ENCODE data around the gene SHOX. TPM values are rescaled to one million over a fixed set of nuclear protein-coding genes. Genes with fewer than 3 reads are reported as not detected.
"Not testable (repeated sequence)": the region's sequence is repeated elsewhere in the genome, so short reads cannot be mapped to it uniquely, and the experiment has no call there.

The SHOX gene
- total RNA-seq, 3 donors from 2014 or later: 0.33 to 0.80 TPM; not detected in 1

- H3K9me3 ChIP-seq: no peaks in the 10 kb centered on the region
- no peak for DNase-seq (ENCODE audit: low spot score in 2 of 2)
- H3K4me1 ChIP-seq: no peaks in the 10 kb centered on the region
- H3K27me3 ChIP-seq: no peaks in the 10 kb centered on the region
- TF ChIP-seq CTCF (IDR thresholded peaks at IDR 0.05): no peak
- TF ChIP-seq POLR2A (IDR thresholded peaks at IDR 0.05): no peak
- no peak for TF ChIP-seq POLR2AphosphoS5 (IDR thresholded peaks at IDR 0.05)
- intact Hi-C loops (cut with DNase I; ENCODE audit: low total_unique reads): no loop called here
- no peaks in the 10 kb centered on the region for H3K36me3 ChIP-seq
- H3K27ac ChIP-seq: no peak overlapping the region
- H3K4me3 ChIP-seq: no peak overlapping the region
Observed at GRCh38 chrX:585115-585808, 45.3 kb upstream of the SHOX start.

GRCh38 chrX:586351-586750 lies 44.2 kb upstream of the SHOX start:
- H3K4me1 ChIP-seq: no peaks in the 10 kb centered on the region
- no peak overlapping the region for H3K4me3 ChIP-seq
- no peaks in the 10 kb centered on the region for H3K27me3 ChIP-seq
- no peak for DNase-seq (ENCODE audit: low spot score in 2 of 2)
- H3K36me3 ChIP-seq: no peaks in the 10 kb centered on the region
- no peak for TF ChIP-seq POLR2A (IDR thresholded peaks at IDR 0.05)
- no peak for TF ChIP-seq CTCF (IDR thresholded peaks at IDR 0.05)
- TF ChIP-seq POLR2AphosphoS5 (IDR thresholded peaks at IDR 0.05): no peak
- intact Hi-C loops (cut with DNase I; ENCODE audit: low total_unique reads): no loop called here
- H3K9me3 ChIP-seq: no peaks in the 10 kb centered on the region
- H3K27ac ChIP-seq: no peak overlapping the region

- intact Hi-C loops (cut with DNase I; ENCODE audit: low total_unique reads); H3K36me3 ChIP-seq; H3K4me1 ChIP-seq; H3K4me3 ChIP-seq; H3K27ac ChIP-seq; H3K27me3 ChIP-seq; DNase-seq (ENCODE audit: low spot score in 2 of 2); H3K9me3 ChIP-seq: not testable (repeated sequence)
Observed at GRCh38 chrX:589261-589660, 41.3 kb upstream of the SHOX start.

- Histone ChIP-seq H3K27ac (no peak overlapping the region), H3K9me3 (peaks cover 3 to 9% of the 10 kb centered on the region in 2 donors), H3K4me1 (no peaks in the 10 kb centered on the region), H3K27me3 (no peaks in the 10 kb centered on the region), H3K4me3 (no peak overlapping the region), H3K36me3 (no peaks in the 10 kb centered on the region)
- intact Hi-C loops (cut with DNase I; ENCODE audit: low total_unique reads): no loop called here
- no peak for DNase-seq (ENCODE audit: low spot score in 2 of 2)
- TF ChIP-seq POLR2AphosphoS5 (IDR thresholded peaks at IDR 0.05): no peak
- TF ChIP-seq POLR2A (IDR thresholded peaks at IDR 0.05): no peak
- no peak for TF ChIP-seq CTCF (IDR thresholded peaks at IDR 0.05)
Observed at GRCh38 chrX:590693-591404, 39.7 kb upstream of the SHOX start.

GRCh38 chrX:599837-600715 lies 30.5 kb upstream of the SHOX start:
- Histone ChIP-seq H3K4me3 (no peak overlapping the region), H3K9me3 (peaks cover 14 to 35% of the 10 kb centered on the region in 2 donors), H3K27me3 (no peaks in the 10 kb centered on the region), H3K4me1 (no peaks in the 10 kb centered on the region), H3K36me3 (no peaks in the 10 kb centered on the region), H3K27ac (no peak overlapping the region)
- no peak for DNase-seq (ENCODE audit: low spot score in 2 of 2)
- intact Hi-C loops (cut with DNase I; ENCODE audit: low total_unique reads): no loop called here
- TF ChIP-seq CTCF (IDR thresholded peaks at IDR 0.05) (no peak), POLR2AphosphoS5 (IDR thresholded peaks at IDR 0.05) (no peak), POLR2A (IDR thresholded peaks at IDR 0.05) (no peak)

- H3K36me3 ChIP-seq; H3K27me3 ChIP-seq; H3K27ac ChIP-seq; intact Hi-C loops (cut with DNase I; ENCODE audit: low total_unique reads); DNase-seq (ENCODE audit: low spot score in 2 of 2); H3K4me3 ChIP-seq; H3K4me1 ChIP-seq: not testable (repeated sequence)
- H3K9me3 ChIP-seq: peaks cover 4 to 12% of the 10 kb centered on the region in 2 donors
Observed at GRCh38 chrX:603029-603428, 27.6 kb upstream of the SHOX start.

GRCh38 chrX:604616-605015 lies 26.0 kb upstream of the SHOX start:
- H3K36me3 ChIP-seq; H3K9me3 ChIP-seq; DNase-seq (ENCODE audit: low spot score in 2 of 2): not testable (repeated sequence)

GRCh38 chrX:608088-608487 lies 22.5 kb upstream of the SHOX start:
- intact Hi-C loops (cut with DNase I; ENCODE audit: low total_unique reads); H3K36me3 ChIP-seq; H3K4me3 ChIP-seq; DNase-seq (ENCODE audit: low spot score in 2 of 2); H3K4me1 ChIP-seq; H3K27ac ChIP-seq; H3K27me3 ChIP-seq: not testable (repeated sequence)
- peaks cover 16 to 20% of the 10 kb centered on the region in 2 donors for H3K9me3 ChIP-seq

More at GRCh38 chrX:604616-605015, 26.0 kb upstream of the SHOX start:
- H3K27ac ChIP-seq; H3K4me1 ChIP-seq; intact Hi-C loops (cut with DNase I; ENCODE audit: low total_unique reads); H3K27me3 ChIP-seq; H3K4me3 ChIP-seq: not testable (repeated sequence)

Measured in breast epithelium (tissue), 4 donors.